HepG2 (cell line): ENCODE data around the gene WASHC4. TPM values are rescaled to one million over a fixed set of nuclear protein-coding genes. Genes with fewer than 3 reads are reported as not detected.

Source experiments
- ARID2 ChIP-seq: sonication (generic); formaldehyde crosslinking; IDR thresholded peaks from 2 replicates; pipeline ENCODE4 v1.8.1; 2022; ENCODE audit warnings: mild to moderate bottlenecking, missing genetic modification reagents, borderline replicate concordance
- ARNT2 ChIP-seq: sonication (generic); formaldehyde crosslinking; IDR thresholded peaks from 2 replicates; pipeline ENCODE4 v1.8.0; 2022; ENCODE audit warnings: mild to moderate bottlenecking, low read depth, missing genetic modification reagents, moderate library complexity
- FOXM1 ChIP-seq: sonication (generic); formaldehyde crosslinking; IDR thresholded peaks from 2 replicates; pipeline ENCODE4 v1.5.0; 2020; ENCODE audit warnings: missing genetic modification reagents
- MAZ ChIP-seq, 2 experiments: sonication (generic) in 1 of 2; formaldehyde crosslinking in 1 of 2; IDR thresholded peaks; 2 replicates each; pipeline versions ENCODE4 v1.5.0 to v1.6.1; 2012 to 2020; ENCODE audit warnings: low read depth in 2 of 2, mild to moderate bottlenecking in 2 of 2, borderline replicate concordance in 1 of 2, improper control_type of control experiment in 1 of 2, low read length in 1 of 2, missing genetic modification reagents in 1 of 2, moderate library complexity in 1 of 2
- RAD21 ChIP-seq: fragments of 450-650 bp; formaldehyde crosslinking; IDR thresholded peaks from 2 replicates; pipeline ENCODE4 v1.5.0; 2020; ENCODE audit warnings: mild to moderate bottlenecking
- RBFOX2 ChIP-seq: fragments of 200-400 bp; formaldehyde crosslinking; IDR thresholded peaks from 2 replicates; pipeline ENCODE4 v1.6.1; 2017; ENCODE audit warnings: low read depth, mild to moderate bottlenecking, low read length
- RBM39 ChIP-seq: fragments of 200-400 bp; formaldehyde crosslinking; IDR thresholded peaks from one replicate; pipeline ENCODE4 v1.6.1; 2018; ENCODE audit warnings: antibody characterized with exemption, mild to moderate bottlenecking, low read depth, low read length; ENCODE audit not compliant: poor library complexity, severe bottlenecking
- SP1 ChIP-seq, 2 experiments: fragments of 450-650 bp in 1 of 2; sonication (generic) in 1 of 2; formaldehyde crosslinking in 1 of 2; IDR thresholded peaks; 2 replicates each; pipeline versions ENCODE4 v1.4.0 to v1.6.1; 2016 to 2020; ENCODE audit warnings: missing genetic modification reagents in 1 of 2
- ZBTB38 ChIP-seq: sonication (generic); formaldehyde crosslinking; IDR thresholded peaks from 2 replicates; pipeline ENCODE4 v1.5.1; 2020; ENCODE audit warnings: mild to moderate bottlenecking, missing genetic modification reagents
- ZFY ChIP-seq: sonication (generic); formaldehyde crosslinking; IDR thresholded peaks from 2 replicates; pipeline ENCODE4 v1.4.0; 2020; ENCODE audit warnings: missing genetic modification reagents
- ZNF556 ChIP-seq: sonication (generic); formaldehyde crosslinking; IDR thresholded peaks from 2 replicates; pipeline ENCODE4 v1.4.0; 2020; ENCODE audit warnings: mild to moderate bottlenecking, missing genetic modification reagents, borderline replicate concordance
- ZNF883 ChIP-seq: sonication (generic); formaldehyde crosslinking; IDR thresholded peaks from 2 replicates; pipeline ENCODE4 v1.5.1; 2020; ENCODE audit warnings: mild to moderate bottlenecking, missing genetic modification reagents; ENCODE audit errors: not compliant biosample characterization
- ZSCAN21 ChIP-seq: sonication (generic); formaldehyde crosslinking; IDR thresholded peaks from 2 replicates; pipeline ENCODE4 v1.8.0; 2022; ENCODE audit warnings: mild to moderate bottlenecking, missing genetic modification reagents, moderate library complexity, borderline replicate concordance
- polyA plus RNA-seq, 8 experiments: library from polyadenylated mRNA; depleted of rRNA in 3 of 8; stranded (reverse) in 7 of 8; unstranded in 1 of 8; fragments of >200 nt; fragmentation: Illumina TruSeq in 4 of 8; extraction: Trizol in 4 of 8; gene quantifications; 2 replicates each; pipeline versions ENCODE4 v1.2.1 to v1.2.3, GENCODE V29; 2011 to 2016; ENCODE audit warnings: low read depth in 4 of 8, missing spikeins in 1 of 8, mixed read lengths in 1 of 8; ENCODE audit not compliant: insufficient read depth in 1 of 8
- total RNA-seq, 5 experiments: library from RNA; depleted of rRNA; stranded (reverse); fragments of >200 nt; fragmentation: Illumina TruSeq; extraction: Trizol; gene quantifications; 2 replicates each; pipeline ENCODE4 v1.2.3, GENCODE V29; 2016; ENCODE audit warnings: low read depth in 1 of 5
- TF ChIP-seq, protein P1 (sequence below): sonication (generic); formaldehyde crosslinking; IDR thresholded peaks from 2 replicates; pipeline ENCODE4 v1.4.0; 2020; ENCODE audit warnings: mild to moderate bottlenecking, missing genetic modification reagents
- TF ChIP-seq, protein P2 (sequence below): IDR thresholded peaks from 2 replicates; pipeline ENCODE4 v1.6.1; 2016; ENCODE audit warnings: missing compliant biosample characterization, missing genetic modification reagents, borderline replicate concordance
- TF ChIP-seq, protein P3 (sequence below): sonication (generic); IDR thresholded peaks from 2 replicates; pipeline ENCODE4 v1.6.1; 2016; ENCODE audit warnings: low read depth, borderline replicate concordance
- TF ChIP-seq, protein P4 (sequence below): sonication (generic); formaldehyde crosslinking; IDR thresholded peaks from 2 replicates; pipeline ENCODE4 v1.5.1; 2020; ENCODE audit warnings: mild to moderate bottlenecking, missing genetic modification reagents, moderate library complexity

The WASHC4 gene
- total and polyA plus RNA-seq, 2 of the 13 experiments (the other 11 are each of a cell fraction or from before 2014, with no cell fraction given): 21.0 to 36.3 TPM

DNA sequence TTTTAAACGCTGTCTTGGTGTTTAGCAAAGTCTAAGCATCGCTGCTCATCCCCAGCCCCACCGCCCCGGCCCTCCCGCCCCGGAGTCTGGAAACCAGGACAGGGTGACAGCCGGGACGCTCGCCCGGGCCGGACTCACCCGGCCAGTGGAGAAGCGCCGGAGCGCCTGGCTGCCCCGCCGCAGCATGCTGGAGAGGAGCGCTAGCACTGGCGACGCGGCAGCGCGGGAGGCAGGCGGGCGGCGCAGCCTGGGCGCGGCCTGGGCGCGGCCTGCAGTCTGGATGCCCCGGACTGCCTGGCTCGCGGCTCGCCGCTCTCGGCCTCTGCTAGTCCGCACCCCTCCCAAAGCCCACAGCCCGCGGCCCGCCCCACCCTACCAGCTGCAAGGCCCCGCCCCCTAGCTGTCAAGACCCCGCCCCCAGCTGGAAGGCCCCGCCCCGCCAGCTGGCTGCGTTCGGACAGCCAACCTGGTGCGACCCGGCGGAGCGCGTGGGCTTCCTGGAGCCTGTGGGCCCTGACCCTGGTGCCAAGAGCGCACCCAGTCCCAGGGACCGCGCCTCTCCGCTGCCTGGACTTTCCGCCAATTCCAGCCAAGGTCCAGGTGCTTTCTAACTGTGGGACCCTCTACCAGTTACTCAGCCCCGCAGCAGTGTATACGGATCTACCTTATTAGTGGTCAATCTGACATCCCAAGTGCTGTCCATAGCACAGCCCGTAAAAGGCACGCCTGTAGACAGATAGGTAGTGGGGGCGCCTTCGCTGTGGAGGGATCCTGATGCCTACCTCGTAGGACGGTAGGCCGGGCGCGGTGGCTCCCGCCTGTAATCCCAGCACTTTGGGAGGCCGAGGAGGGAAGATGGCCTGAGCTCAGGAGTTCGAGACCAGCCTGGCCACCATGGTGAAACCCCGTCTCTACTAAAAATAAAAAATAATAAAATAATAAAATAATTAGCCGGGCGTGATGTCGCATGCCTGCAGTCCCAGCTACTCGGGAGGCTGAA is 23.0 kb upstream of the WASHC4 start, which contains the start of gene ALDH1L2 (continued):
- TF ChIP-seq, protein P1, sequence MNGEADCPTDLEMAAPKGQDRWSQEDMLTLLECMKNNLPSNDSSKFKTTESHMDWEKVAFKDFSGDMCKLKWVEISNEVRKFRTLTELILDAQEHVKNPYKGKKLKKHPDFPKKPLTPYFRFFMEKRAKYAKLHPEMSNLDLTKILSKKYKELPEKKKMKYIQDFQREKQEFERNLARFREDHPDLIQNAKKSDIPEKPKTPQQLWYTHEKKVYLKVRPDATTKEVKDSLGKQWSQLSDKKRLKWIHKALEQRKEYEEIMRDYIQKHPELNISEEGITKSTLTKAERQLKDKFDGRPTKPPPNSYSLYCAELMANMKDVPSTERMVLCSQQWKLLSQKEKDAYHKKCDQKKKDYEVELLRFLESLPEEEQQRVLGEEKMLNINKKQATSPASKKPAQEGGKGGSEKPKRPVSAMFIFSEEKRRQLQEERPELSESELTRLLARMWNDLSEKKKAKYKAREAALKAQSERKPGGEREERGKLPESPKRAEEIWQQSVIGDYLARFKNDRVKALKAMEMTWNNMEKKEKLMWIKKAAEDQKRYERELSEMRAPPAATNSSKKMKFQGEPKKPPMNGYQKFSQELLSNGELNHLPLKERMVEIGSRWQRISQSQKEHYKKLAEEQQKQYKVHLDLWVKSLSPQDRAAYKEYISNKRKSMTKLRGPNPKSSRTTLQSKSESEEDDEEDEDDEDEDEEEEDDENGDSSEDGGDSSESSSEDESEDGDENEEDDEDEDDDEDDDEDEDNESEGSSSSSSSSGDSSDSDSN: peak; percentile 63; the same call in 1 of the 2 replicates
- TF ChIP-seq, protein P2, sequence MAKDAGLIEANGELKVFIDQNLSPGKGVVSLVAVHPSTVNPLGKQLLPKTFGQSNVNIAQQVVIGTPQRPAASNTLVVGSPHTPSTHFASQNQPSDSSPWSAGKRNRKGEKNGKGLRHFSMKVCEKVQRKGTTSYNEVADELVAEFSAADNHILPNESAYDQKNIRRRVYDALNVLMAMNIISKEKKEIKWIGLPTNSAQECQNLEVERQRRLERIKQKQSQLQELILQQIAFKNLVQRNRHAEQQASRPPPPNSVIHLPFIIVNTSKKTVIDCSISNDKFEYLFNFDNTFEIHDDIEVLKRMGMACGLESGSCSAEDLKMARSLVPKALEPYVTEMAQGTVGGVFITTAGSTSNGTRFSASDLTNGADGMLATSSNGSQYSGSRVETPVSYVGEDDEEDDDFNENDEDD (CRISPR knock-in tag): 0 out of 2 replicates have a peak, but pooled peaks have one; percentile 58
- no peak for TF ChIP-seq SP1 (IDR thresholded peaks at IDR 0.05)
- peak; percentile 46; the same call in 1 of the 2 replicates for TF ChIP-seq SP1 (CRISPR knock-in tag; IDR thresholded peaks at IDR 0.05)
- TF ChIP-seq ARID2: no peak
- peak; percentile 60 for TF ChIP-seq ZFY
- peak; percentile 69; the same call in 1 of the 2 replicates for TF ChIP-seq ZBTB38 (CRISPR knock-in tag)
- no peak for TF ChIP-seq ZNF556 (CRISPR knock-in tag)
- TF ChIP-seq RAD21 (CRISPR knock-in tag): no peak
- 0 out of 2 replicates have a peak, but pooled peaks have one; percentile 32 for TF ChIP-seq ZSCAN21
- TF ChIP-seq MAZ (IDR thresholded peaks at IDR 0.05; ENCODE audit: borderline replicate concordance, low read depth, low read length): no peak
- TF ChIP-seq MAZ (CRISPR knock-in tag; IDR thresholded peaks at IDR 0.05; ENCODE audit: low read depth): peak; percentile 30; the same call in 1 of the 2 replicates
- TF ChIP-seq, protein P3, sequence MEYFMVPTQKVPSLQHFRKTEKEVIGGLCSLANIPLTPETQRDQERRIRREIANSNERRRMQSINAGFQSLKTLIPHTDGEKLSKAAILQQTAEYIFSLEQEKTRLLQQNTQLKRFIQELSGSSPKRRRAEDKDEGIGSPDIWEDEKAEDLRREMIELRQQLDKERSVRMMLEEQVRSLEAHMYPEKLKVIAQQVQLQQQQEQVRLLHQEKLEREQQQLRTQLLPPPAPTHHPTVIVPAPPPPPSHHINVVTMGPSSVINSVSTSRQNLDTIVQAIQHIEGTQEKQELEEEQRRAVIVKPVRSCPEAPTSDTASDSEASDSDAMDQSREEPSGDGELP: peak; percentile 67; the same call in 1 of the 2 replicates
- TF ChIP-seq, protein P4, sequence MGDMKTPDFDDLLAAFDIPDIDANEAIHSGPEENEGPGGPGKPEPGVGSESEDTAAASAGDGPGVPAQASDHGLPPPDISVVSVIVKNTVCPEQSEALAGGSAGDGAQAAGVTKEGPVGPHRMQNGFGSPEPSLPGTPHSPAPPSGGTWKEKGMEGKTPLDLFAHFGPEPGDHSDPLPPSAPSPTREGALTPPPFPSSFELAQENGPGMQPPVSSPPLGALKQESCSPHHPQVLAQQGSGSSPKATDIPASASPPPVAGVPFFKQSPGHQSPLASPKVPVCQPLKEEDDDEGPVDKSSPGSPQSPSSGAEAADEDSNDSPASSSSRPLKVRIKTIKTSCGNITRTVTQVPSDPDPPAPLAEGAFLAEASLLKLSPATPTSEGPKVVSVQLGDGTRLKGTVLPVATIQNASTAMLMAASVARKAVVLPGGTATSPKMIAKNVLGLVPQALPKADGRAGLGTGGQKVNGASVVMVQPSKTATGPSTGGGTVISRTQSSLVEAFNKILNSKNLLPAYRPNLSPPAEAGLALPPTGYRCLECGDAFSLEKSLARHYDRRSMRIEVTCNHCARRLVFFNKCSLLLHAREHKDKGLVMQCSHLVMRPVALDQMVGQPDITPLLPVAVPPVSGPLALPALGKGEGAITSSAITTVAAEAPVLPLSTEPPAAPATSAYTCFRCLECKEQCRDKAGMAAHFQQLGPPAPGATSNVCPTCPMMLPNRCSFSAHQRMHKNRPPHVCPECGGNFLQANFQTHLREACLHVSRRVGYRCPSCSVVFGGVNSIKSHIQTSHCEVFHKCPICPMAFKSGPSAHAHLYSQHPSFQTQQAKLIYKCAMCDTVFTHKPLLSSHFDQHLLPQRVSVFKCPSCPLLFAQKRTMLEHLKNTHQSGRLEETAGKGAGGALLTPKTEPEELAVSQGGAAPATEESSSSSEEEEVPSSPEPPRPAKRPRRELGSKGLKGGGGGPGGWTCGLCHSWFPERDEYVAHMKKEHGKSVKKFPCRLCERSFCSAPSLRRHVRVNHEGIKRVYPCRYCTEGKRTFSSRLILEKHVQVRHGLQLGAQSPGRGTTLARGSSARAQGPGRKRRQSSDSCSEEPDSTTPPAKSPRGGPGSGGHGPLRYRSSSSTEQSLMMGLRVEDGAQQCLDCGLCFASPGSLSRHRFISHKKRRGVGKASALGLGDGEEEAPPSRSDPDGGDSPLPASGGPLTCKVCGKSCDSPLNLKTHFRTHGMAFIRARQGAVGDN (CRISPR knock-in tag): peak; percentile 68
- peak; percentile 34 for TF ChIP-seq RBM39
- TF ChIP-seq ARNT2 (CRISPR knock-in tag): 0 out of 2 replicates have a peak, but pooled peaks have one; percentile 37
- TF ChIP-seq RBFOX2: peak; percentile 56; the same call in 1 of the 2 replicates
- no peak for TF ChIP-seq ZNF883 (CRISPR knock-in tag)
- TF ChIP-seq FOXM1 (CRISPR knock-in tag): no peak
